ENCODE measurements around the gene LCA5L. TPM values are rescaled to one million over a fixed set of nuclear protein-coding genes. Genes with fewer than 3 reads are reported as not detected.

The LCA5L gene
- total RNA-seq, 1 donor from 2014 or later: 0.92 TPM

DNA sequence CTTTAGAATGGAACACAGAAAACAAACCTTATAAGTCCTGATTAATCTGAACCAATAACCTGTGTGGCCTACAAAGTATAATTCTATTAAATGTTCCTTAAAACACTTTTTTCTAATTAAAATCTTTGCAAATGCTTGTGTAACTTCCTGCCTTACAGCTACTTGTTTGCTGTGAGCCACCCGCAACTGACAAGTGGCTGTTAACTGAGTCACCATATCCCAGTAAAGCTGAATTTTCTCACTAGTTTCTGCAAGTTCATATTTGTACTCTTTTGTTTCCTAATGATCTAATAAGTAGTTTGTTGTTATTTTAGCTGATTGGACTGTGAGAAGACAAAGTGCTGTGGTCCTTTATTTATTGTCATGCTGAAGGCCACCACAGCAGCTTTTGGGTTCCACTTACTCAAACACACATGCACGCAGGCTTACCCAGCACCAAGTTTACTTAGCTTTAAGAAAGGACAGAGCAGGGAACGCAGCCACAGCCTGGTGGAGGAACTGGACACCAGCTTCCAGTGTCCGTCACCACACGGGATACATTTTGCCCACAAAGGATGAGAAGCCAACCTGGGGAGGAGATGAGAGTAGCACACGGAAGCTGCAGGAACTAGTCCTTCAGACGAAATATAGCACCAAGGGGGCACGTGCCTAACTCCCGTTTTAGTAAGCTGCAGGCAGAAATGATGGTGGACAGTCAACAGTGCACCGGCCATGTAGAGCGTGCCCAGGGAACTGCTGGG, 47.8 kb downstream of the LCA5L start:
- Mint-ChIP-seq H3K27ac (ENCODE audit: unreplicated experiment) (no peak overlapping the region), H3K36me3 (ENCODE audit: low read depth) (peaks cover 11% of the 10 kb centered on the region), H3K9me3 (ENCODE audit: low read depth) (no peaks in the 10 kb centered on the region), H3K4me1 (ENCODE audit: low read depth) (no peaks in the 10 kb centered on the region), H3K27me3 (ENCODE audit: low read depth) (no peaks in the 10 kb centered on the region), H3K4me3 (ENCODE audit: unreplicated experiment) (no peak overlapping the region)
- TF ChIP-seq, protein P1, sequence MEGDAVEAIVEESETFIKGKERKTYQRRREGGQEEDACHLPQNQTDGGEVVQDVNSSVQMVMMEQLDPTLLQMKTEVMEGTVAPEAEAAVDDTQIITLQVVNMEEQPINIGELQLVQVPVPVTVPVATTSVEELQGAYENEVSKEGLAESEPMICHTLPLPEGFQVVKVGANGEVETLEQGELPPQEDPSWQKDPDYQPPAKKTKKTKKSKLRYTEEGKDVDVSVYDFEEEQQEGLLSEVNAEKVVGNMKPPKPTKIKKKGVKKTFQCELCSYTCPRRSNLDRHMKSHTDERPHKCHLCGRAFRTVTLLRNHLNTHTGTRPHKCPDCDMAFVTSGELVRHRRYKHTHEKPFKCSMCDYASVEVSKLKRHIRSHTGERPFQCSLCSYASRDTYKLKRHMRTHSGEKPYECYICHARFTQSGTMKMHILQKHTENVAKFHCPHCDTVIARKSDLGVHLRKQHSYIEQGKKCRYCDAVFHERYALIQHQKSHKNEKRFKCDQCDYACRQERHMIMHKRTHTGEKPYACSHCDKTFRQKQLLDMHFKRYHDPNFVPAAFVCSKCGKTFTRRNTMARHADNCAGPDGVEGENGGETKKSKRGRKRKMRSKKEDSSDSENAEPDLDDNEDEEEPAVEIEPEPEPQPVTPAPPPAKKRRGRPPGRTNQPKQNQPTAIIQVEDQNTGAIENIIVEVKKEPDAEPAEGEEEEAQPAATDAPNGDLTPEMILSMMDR (IDR thresholded peaks at IDR 0.05): no peak
- DNase-seq (ENCODE audit: low spot score): no peak

DNA sequence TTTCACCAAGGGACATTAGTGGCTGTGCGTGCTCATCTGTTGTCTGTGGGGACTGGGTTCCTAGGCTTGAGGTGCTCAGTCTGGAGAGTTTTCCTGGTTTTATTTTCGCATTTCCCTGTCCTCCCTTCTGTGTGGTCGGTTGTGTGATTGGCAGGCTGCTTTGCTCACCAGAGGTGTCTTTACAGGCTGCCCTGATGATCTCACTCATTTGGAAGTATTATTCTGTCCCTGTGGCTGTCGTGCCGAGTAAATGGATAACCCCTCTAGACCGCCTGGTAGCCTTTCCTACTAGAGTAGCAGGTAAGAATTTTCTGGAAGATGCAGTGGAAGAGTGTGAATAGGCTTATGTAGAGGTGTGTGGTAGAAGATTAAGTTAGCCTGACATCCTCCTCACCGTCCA, 52.6 kb downstream of the LCA5L start:
- peaks cover 17% of the 10 kb centered on the region for H3K36me3 Mint-ChIP-seq (ENCODE audit: low read depth)
- H3K27ac Mint-ChIP-seq (ENCODE audit: unreplicated experiment): no peak overlapping the region
- no peaks in the 10 kb centered on the region for H3K27me3 Mint-ChIP-seq (ENCODE audit: low read depth)
- no peak overlapping the region for H3K4me3 Mint-ChIP-seq (ENCODE audit: unreplicated experiment)
- H3K9me3 Mint-ChIP-seq (ENCODE audit: low read depth): no peaks in the 10 kb centered on the region
- H3K4me1 Mint-ChIP-seq (ENCODE audit: low read depth): peaks cover 17% of the 10 kb centered on the region
- DNase-seq (ENCODE audit: low spot score): no peak
- TF ChIP-seq, protein P1 (IDR thresholded peaks at IDR 0.05): no peak

DNA sequence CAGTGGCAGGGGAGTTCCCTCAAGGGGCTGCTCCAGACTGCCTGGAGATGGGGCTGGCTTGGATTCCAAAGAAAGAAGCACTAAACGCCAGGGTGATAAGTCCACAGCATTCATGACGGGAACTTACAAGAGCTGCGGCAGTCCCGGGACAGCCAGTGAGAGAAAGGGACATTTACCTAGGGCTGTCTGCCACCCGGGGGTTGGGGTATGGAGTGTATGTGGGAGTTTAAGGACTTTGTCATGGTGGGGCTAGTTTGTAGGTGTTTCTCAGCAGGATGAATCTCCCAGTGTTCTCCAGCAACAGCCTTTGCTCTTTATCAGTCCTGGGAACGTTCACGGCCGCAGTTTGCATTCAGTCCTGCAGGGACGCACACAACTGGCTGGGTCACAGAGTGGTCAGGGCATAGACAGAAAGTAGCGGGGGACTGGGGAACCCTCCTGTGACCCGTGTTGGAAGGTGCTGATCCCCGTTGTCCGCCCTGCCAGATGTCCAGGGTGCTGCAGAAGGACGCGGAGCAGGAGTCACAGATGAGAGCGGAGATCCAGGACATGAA, 55.3 kb downstream of the LCA5L start:
- H3K36me3 Mint-ChIP-seq (ENCODE audit: low read depth): peaks cover 14% of the 10 kb centered on the region

DNA sequence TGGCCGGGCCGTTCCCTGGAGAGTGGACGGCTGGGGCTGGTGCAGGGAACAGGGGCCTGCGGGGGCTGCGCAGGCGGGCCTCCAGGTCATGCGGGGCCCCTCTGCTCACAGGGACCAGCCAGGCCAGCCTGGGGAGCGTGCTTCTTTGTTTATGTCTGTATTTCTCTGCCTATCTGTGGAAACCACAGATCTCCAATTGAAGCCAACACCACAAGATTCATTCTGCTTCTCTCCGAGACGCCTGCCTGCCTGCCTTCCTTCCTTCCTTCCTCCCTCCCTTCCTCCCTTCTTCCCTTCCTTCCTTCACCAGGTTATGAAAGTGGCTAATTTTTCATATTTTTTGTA, 56.8 kb downstream of the LCA5L start:
- Mint-ChIP-seq H3K36me3 (ENCODE audit: low read depth) (peaks cover 14% of the 10 kb centered on the region), H3K9me3 (ENCODE audit: low read depth) (no peaks in the 10 kb centered on the region), H3K27ac (ENCODE audit: unreplicated experiment) (peak overlapping the region; percentile 91), H3K27me3 (ENCODE audit: low read depth) (no peaks in the 10 kb centered on the region), H3K4me3 (ENCODE audit: unreplicated experiment) (no peak overlapping the region), H3K4me1 (ENCODE audit: low read depth) (peaks cover 29% of the 10 kb centered on the region)
- no peak for DNase-seq (ENCODE audit: low spot score)
- TF ChIP-seq, protein P1 (IDR thresholded peaks at IDR 0.05): no peak

More for the DNA sequence above, 55.3 kb downstream of the LCA5L start:
- no peak for DNase-seq (ENCODE audit: low spot score)
- Mint-ChIP-seq H3K27ac (ENCODE audit: unreplicated experiment) (no peak overlapping the region), H3K4me1 (ENCODE audit: low read depth) (peaks cover 25% of the 10 kb centered on the region), H3K4me3 (ENCODE audit: unreplicated experiment) (no peak overlapping the region), H3K27me3 (ENCODE audit: low read depth) (no peaks in the 10 kb centered on the region), H3K9me3 (ENCODE audit: low read depth) (no peaks in the 10 kb centered on the region)
- TF ChIP-seq, protein P1 (IDR thresholded peaks at IDR 0.05): no peak

DNA sequence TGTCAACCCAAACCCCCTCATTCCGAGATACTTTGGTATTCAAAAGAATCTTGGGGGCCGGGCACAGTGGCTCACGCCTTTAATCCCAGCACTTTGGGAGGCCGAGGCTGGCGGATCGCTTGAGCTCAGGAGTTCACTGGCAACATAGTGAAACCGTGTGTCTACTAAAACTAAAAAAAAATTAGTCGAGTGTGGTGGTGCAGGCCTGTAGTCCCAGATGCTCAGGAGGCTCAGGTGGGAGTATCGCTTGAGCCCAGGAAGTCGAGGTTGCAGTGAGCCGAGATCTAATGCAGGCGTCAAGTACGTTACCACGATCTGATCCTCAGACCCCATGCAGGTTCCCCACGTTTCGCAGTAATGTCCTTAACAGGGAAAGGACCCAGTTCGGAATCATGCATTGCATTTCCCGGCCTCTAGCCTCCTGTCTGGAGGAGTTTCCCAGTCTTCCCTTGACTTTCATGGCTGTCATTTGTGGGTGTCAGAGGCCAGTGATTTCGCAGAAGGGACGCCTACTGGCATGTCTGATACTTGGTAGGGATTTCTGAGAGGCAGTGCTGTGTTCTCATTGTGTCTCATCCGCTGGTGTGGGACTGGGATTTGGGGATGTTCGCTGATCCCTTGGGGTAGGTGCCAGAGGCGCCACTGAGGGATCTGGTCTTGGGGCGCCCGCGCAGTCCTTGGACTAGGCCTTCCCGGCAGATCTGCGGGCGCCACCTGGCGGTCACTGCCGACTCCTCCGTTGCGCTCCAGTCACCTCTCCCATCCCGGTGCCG, 57.4 kb downstream of the LCA5L start:
- TF ChIP-seq, protein P1 (IDR thresholded peaks at IDR 0.05): peak; percentile 95
- peak overlapping the region; percentile 91 for H3K27ac Mint-ChIP-seq (ENCODE audit: unreplicated experiment)
- no peaks in the 10 kb centered on the region for H3K9me3 Mint-ChIP-seq (ENCODE audit: low read depth)
- DNase-seq (ENCODE audit: low spot score): peak; percentile 97
- peaks cover 29% of the 10 kb centered on the region for H3K4me1 Mint-ChIP-seq (ENCODE audit: low read depth)
- peaks cover 13% of the 10 kb centered on the region for H3K36me3 Mint-ChIP-seq (ENCODE audit: low read depth)
- no peaks in the 10 kb centered on the region for H3K27me3 Mint-ChIP-seq (ENCODE audit: low read depth)
- H3K4me3 Mint-ChIP-seq (ENCODE audit: unreplicated experiment): peak overlapping the region; percentile 78

Measured in chondrocyte (in vitro differentiated cells).